Tibial nerve (tissue), 4 donors: Measurements from ENCODE around the gene EBP. TPM values are rescaled to one million over a fixed set of nuclear protein-coding genes. Genes with fewer than 3 reads are reported as not detected.

Experiments used
- DNase-seq, 2 donors: peaks; one replicate each; pipeline ENCODE4 v3.0.0-alpha.2; 2019; ENCODE audit warnings: low spot score in 2 of 2
- H3K27ac ChIP-seq, 4 donors: fragments of 200-600 bp; sonication (generic) in 3 of 4; one replicate each; pipeline ENCODE4 v1.5.1; 2017 to 2019; ENCODE audit warnings: mild to moderate bottlenecking in 1 of 4
- H3K27me3 ChIP-seq, 2 donors: fragments of 200-600 bp; sonication (generic) in 1 of 2; one replicate each; pipeline versions ENCODE4 v1.5.1 to v1.6.0; 2017 to 2019
- H3K36me3 ChIP-seq, 3 donors: fragments of 200-600 bp; sonication (generic); one replicate each; pipeline ENCODE4 v1.5.1; 2018 to 2019
- H3K4me1 ChIP-seq, 4 donors: fragments of 200-600 bp; sonication (generic) in 3 of 4; one replicate each; pipeline ENCODE4 v1.5.1; 2017 to 2019
- H3K4me3 ChIP-seq, 4 donors: fragments of 200-600 bp; sonication (generic) in 3 of 4; one replicate each; pipeline ENCODE4 v1.5.1; 2017 to 2019; ENCODE audit warnings: mild to moderate bottlenecking in 1 of 4, moderate library complexity in 1 of 4
- H3K9me3 ChIP-seq, 4 donors: fragments of 200-600 bp; sonication (generic) in 3 of 4; one replicate each; pipeline ENCODE4 v1.5.1; 2017 to 2019
- EP300 ChIP-seq, 2 donors: sonication (generic); formaldehyde crosslinking; IDR thresholded peaks; one replicate each; pipeline ENCODE4 v1.6.1; 2017; ENCODE audit warnings: antibody characterized with exemption in 2 of 2, mild to moderate bottlenecking in 1 of 2
- POLR2A ChIP-seq, 2 donors: fragments of 450-650 bp; IDR thresholded peaks; one replicate each; pipeline ENCODE4 v1.6.1; 2017; ENCODE audit warnings: antibody characterized with exemption in 2 of 2, mild to moderate bottlenecking in 2 of 2, moderate library complexity in 2 of 2
- WGBS, 2 donors: methylation state at CpG; one replicate each; pipeline ENCODE4 v1.1.5; 2018; 5-methylcytosine and 5-hydroxymethylcytosine counted together
- total RNA-seq, 4 donors: library from RNA; depleted of rRNA; stranded (reverse); fragments of >200 nt; gene quantifications; one replicate each; pipeline ENCODE4 v1.1.0, GENCODE V29; 2016
- TF ChIP-seq, protein P1 (sequence below), 5 experiments: fragments of 200-600 bp in 3 of 5; fragments of 450-650 bp in 2 of 5; sonication (generic) in 3 of 5; IDR thresholded peaks; one replicate each; pipeline ENCODE4 v1.5.1; 2016 to 2019; ENCODE audit warnings: antibody characterized with exemption in 5 of 5, mild to moderate bottlenecking in 3 of 5, moderate library complexity in 2 of 5

The EBP gene
- total RNA-seq, 4 donors from 2014 or later = 21.1 to 29.2 (median 23.6) TPM

DNA sequence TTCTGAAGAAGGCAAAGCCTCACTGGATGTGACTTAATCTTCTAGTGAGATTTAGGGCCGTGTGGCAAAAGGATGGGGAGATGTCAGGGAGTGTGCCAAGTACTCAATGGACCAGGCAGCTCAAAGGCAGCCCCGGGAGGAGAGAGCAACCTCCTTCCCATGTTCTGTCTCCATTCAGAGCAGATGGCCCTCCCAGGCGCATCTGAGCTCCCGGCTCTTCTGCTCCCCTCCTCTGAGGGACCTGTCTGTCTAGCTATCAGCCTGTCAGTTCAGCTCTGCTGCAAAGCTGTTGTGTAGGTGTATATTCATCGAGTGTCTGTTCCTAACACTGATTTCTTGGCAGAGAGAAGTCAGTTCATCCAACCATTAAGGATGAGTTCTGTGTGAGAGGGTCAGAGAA lies 23.7 kb upstream of the EBP start:
- H3K27ac ChIP-seq = no peak overlapping the region
- 55 to 65% methylated on average over 4 to 5 of the region's 5 CpGs for WGBS, 2 donors
- no peaks in the 10 kb centered on the region for H3K9me3 ChIP-seq
- H3K4me3 ChIP-seq = no peak overlapping the region
- H3K27me3 ChIP-seq = no peaks in the 10 kb centered on the region
- DNase-seq = no peak
- no peaks in the 10 kb centered on the region for H3K36me3 ChIP-seq
- H3K4me1 ChIP-seq = no peaks in the 10 kb centered on the region
- TF ChIP-seq, protein P1, sequence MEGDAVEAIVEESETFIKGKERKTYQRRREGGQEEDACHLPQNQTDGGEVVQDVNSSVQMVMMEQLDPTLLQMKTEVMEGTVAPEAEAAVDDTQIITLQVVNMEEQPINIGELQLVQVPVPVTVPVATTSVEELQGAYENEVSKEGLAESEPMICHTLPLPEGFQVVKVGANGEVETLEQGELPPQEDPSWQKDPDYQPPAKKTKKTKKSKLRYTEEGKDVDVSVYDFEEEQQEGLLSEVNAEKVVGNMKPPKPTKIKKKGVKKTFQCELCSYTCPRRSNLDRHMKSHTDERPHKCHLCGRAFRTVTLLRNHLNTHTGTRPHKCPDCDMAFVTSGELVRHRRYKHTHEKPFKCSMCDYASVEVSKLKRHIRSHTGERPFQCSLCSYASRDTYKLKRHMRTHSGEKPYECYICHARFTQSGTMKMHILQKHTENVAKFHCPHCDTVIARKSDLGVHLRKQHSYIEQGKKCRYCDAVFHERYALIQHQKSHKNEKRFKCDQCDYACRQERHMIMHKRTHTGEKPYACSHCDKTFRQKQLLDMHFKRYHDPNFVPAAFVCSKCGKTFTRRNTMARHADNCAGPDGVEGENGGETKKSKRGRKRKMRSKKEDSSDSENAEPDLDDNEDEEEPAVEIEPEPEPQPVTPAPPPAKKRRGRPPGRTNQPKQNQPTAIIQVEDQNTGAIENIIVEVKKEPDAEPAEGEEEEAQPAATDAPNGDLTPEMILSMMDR (IDR thresholded peaks at IDR 0.05) = no peak
- TF ChIP-seq POLR2A (IDR thresholded peaks at IDR 0.05) (no peak), EP300 (IDR thresholded peaks at IDR 0.05) (no peak)

DNA sequence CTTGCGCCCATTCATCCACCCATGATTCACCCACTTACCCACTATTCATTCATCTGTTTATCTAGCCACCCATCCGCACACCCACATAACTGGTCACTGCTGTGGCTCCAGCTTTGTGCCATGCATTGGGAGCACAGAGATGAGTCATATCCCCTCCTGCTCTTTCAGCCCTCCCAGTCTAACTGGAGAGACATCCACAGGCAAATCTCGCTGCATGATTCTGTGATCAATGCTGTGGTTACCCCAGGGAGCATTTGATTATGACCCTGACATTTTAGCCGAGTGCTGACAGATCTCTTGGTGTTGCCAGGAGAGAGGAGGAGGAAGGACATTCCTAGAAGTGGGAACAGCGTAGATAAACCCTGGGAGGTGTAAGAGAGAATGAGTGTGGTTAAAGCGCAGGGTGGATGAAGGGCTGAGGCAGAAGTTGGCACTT lies 23.2 kb upstream of the EBP start:
- TF ChIP-seq, protein P1 (IDR thresholded peaks at IDR 0.05) = no peak
- no peak for TF ChIP-seq POLR2A (IDR thresholded peaks at IDR 0.05)
- no peak for DNase-seq
- Histone ChIP-seq H3K27ac (no peak overlapping the region), H3K9me3 (no peaks in the 10 kb centered on the region), H3K27me3 (no peaks in the 10 kb centered on the region), H3K4me1 (no peaks in the 10 kb centered on the region), H3K4me3 (no peak overlapping the region), H3K36me3 (no peaks in the 10 kb centered on the region)
- 48 to 60% methylated on average over 5 to 6 of the region's 6 CpGs for WGBS, 2 donors

DNA sequence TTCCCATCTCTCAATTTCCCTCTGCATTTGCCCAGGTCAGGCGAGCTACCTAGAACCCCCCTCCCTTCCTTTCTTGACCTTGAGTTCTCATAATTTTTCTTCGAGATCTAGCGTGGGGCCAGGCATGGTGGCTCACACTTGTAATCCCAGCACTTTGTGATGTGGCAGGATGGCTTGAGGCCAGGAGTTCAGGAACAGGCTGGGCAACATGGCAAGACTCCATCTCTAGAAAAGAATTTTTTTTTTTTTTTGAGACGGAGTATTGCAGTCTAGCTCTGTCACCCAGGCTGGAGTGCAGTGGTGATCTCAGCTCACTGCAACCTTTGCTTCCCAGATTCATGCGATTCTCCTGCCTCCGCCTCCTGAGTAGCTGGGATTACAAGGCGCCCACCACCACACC lies 17.3 kb upstream of the EBP start:
- TF ChIP-seq, protein P1 (IDR thresholded peaks at IDR 0.05) = no peak
- no peak for TF ChIP-seq POLR2A (IDR thresholded peaks at IDR 0.05)
- TF ChIP-seq EP300 (IDR thresholded peaks at IDR 0.05) = no peak
- 79 to 96% methylated on average over 6 to 7 of the region's 7 CpGs for WGBS, 2 donors

DNA sequence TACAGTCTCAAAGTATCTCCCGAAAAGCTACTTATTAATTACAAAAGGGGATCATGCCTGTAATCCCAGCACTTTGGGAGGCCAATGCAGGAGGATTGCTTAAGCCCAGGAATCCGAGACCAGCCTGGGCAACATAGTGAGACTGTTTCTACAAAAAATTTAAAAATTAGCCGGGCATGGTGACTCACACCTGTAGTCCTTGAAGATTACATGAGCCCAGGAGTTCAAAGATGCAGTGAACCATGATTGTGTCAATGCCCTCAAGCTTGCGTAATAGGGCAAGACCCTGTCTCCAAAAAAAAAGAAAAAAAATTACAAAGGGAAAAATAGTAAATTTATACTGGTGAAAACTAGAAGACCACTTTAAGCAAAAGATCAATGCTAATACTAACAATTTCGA lies 16.1 kb upstream of the EBP start:
- H3K9me3 ChIP-seq = no peaks in the 10 kb centered on the region
- H3K27me3 ChIP-seq = no peaks in the 10 kb centered on the region
- no peak for DNase-seq
- no peak for TF ChIP-seq POLR2A (IDR thresholded peaks at IDR 0.05)
- TF ChIP-seq, protein P1 (IDR thresholded peaks at IDR 0.05) = no peak
- no peak for TF ChIP-seq EP300 (IDR thresholded peaks at IDR 0.05)
- peaks cover 0 to 12% (median 0%) of the 10 kb centered on the region in 4 donors for H3K4me1 ChIP-seq
- H3K27ac ChIP-seq = no peak overlapping the region
- WGBS, 2 donors = 84 to 96% methylated on average over 5 of the region's 5 CpGs
- H3K4me3 ChIP-seq = no peak overlapping the region
- H3K36me3 ChIP-seq = no peaks in the 10 kb centered on the region

More for the DNA sequence above, 17.3 kb upstream of the EBP start:
- no peak for DNase-seq
- Histone ChIP-seq H3K27me3 (no peaks in the 10 kb centered on the region), H3K4me3 (no peak overlapping the region), H3K4me1 (peaks cover 0 to 4% (median 0%) of the 10 kb centered on the region in 4 donors), H3K27ac (no peak overlapping the region), H3K36me3 (no peaks in the 10 kb centered on the region), H3K9me3 (no peaks in the 10 kb centered on the region)

DNA sequence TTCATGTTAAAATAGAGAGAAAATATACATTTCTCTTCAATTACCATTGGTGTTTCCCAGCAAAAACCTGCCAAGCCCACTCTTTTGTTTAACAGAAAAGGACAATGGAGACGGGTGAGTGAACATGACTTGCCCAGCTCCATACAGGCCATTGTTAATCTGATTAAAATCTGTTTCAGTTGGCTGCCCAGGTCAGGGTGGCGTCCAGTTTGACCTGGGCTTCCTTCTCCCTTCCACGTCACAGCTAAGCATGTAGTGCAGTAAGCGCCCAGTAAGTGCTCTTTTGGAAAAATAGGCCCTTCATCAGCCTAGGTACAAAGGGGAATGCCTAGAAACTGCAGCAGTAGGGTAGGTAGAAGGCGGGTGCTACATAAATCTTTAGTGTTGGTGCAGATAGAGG lies 14.4 kb upstream of the EBP start:
- 70 to 88% methylated on average over 5 of the region's 5 CpGs for WGBS, 2 donors
- Histone ChIP-seq H3K27me3 (no peaks in the 10 kb centered on the region), H3K27ac (no peak overlapping the region), H3K9me3 (no peaks in the 10 kb centered on the region), H3K36me3 (peaks cover 0 to 3% (median 0%) of the 10 kb centered on the region in 3 donors), H3K4me3 (no peak overlapping the region), H3K4me1 (peaks cover 0 to 12% (median 0%) of the 10 kb centered on the region in 4 donors)
- DNase-seq = no peak
- no peak for TF ChIP-seq POLR2A (IDR thresholded peaks at IDR 0.05)
- TF ChIP-seq EP300 (IDR thresholded peaks at IDR 0.05) = no peak
- TF ChIP-seq, protein P1 (IDR thresholded peaks at IDR 0.05) = no peak
